NOMO-1 (cell line): ENCODE data around the gene CDC20.
"Not testable (repeated sequence)": the region's sequence is repeated elsewhere in the genome, so short reads cannot be mapped to it uniquely, and the experiment has no call there.

Source experiments
- DNase-seq, 2 experiments: peaks; one replicate each; lab custom pipeline; 2025; ENCODE audit not compliant: unreplicated experiment in 2 of 2; lab: John Stamatoyannopoulos, UW

CDC20 gene

DNA sequence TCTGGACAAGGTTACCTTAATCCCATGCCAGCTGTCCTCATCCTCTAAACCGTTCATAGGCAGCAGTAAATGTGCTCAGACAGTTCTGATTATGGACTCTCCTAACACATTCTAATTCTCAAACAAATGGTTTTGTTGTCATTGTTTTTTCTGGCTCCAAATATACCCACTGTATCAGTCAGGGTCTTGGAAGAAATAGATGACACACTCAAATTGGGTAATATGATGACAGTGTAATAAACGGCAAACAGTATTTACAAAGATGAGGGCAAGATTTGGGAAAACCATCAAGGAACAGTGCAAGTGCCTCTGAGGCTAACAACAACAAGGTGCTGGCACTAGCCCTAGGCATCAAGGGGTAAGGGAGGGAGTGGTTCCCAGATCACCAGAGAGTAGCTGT lies 4.3 kb upstream of the CDC20 start:
- DNase-seq, result no peak

DNA sequence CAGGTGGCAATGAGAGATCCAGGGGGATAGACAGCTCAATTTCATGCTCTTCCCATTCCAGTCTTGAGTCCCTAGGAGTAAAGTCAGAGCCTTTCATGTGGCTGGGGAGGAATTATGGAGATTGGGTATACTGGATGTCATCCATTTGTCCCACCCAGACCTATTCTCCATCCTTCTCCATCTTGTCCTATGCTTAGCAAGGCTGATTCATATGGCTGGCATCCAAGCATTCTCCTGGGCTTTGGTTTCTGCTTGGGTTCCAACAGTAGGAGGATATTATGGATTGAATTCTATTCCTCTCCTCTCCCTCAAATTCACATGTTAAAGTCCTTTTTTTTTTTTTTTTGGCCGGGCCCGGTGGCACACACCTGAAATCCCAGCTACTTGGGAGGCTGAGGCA lies 3.8 kb upstream of the CDC20 start:
- DNase-seq, result no peak

- DNase-seq, result no peak
These were observed 1.5 kb upstream of the CDC20 start for GRCh38 chr1:43357251-43357650.

GRCh38 chr1:43358121-43358745 lies 548 bp upstream of the CDC20 start:
- DNase-seq, result peak; percentile 63 to 65

GRCh38 chr1:43359696-43360095 lies 915 bp downstream of the CDC20 start:
- DNase-seq, result no peak

GRCh38 chr1:43360616-43361015 lies 1.8 kb downstream of the CDC20 start:
- DNase-seq, result no peak

- peak in 1 of 2 experiments; percentile 8 for DNase-seq
These were observed 4.6 kb downstream of the CDC20 start for GRCh38 chr1:43363283-43363934.

- DNase-seq, result no peak
These were observed 5.2 kb downstream of the CDC20 start for GRCh38 chr1:43363935-43364525.

DNA sequence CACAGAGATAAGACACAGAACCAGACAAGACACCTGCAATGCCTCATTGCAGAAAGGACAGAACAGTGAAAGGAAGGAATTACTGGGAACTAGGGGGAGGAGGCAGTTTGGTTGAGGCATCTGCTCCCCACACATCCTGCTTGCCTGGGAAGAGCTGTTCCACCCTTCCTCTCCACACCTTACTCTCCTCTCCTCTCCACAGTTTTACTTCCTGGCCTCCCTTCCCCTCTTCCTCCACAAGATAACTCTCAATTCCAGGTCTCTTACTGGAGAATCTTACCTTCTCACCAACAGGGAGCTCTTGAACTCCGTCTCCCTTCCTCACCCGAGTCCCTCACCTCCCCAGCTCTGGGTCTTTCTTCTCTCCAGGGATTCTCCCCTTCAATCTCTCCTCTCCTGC lies 6.9 kb downstream of the CDC20 start:
- no peak for DNase-seq

DNA sequence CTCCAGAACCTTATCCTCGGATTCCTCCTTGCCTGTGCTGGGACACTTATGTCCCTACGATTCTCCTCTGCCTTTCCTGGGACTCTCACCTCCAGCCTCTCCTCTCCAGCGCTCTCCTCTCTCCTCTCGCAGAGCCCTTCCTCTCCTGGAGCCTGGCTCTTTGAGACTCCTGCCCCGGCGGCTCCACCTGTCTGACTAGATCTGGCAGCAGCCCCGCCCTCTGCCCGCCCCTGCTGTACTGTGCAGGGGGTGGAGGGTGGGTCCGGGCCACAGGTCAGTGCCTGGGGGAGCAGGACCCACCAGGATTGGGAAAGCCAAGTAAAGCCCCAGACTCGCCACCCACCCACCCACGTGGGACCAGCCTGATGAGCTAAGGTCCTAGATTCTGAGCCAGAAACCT lies 7.4 kb downstream of the CDC20 start:
- DNase-seq, result no peak

DNA sequence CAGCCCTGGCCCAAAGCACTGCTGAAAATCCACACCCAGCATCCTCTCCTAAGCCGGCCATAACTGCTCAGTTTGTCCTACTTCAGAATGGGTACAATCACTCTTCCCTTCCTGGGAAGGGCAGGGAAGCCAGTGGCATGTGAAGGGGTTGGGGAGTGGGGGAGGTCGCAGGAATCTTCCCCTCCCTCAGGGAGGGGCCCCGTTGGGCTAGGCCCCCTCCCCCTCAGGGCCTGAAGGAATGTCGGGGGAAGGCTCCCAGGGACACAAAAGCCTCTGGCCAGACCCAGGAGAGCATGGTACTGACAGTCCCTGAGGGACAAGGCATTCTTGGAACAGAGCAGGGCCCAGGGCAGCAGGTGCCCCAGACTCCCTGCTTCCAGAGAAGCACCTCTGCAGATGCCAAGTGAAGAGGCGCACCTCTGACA lies 7.8 kb downstream of the CDC20 start:
- DNase-seq, result no peak

DNA sequence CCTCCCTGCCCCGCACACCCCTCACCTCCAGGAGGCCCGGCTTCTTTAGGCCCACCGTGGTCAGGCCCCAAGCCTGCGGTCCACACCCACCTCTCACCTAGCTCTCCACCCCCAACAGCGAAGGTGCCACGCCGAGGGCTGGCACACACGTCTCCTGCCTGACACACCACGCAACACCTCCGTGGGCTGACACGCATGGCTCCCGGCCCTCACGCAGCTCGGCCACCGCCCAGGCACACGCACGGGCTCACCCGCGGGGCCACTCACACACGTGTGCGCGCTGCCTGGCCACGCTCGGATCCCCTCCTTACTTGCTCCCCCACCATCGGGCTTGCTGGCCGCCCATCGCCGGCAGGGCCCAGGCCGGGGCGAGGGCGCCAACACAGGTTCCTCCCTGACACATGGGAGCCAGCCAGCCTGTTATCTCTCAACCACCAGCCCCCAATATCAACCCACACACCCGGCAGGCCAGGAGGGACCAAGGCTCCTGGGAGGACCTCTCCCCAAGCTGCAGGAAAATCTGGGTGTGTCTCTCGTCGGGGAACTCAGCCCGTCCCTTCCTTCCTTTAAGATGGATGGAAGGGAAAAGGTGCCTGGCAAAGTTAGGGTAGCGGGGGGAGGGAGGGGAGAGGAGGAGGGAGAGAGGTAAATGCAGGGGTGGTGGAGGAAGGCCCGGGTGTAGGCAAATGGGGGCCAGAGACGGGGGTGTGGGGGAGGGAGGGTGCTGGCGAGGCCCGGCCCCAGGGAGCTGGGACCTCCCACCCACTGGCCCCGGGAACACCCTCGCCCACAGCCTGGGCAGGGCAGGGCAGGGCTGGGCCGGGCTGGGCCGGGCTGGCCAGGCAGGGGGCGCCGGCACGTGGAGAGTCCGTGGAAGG lies 8.5 kb downstream of the CDC20 start:
- DNase-seq, result no peak

DNA sequence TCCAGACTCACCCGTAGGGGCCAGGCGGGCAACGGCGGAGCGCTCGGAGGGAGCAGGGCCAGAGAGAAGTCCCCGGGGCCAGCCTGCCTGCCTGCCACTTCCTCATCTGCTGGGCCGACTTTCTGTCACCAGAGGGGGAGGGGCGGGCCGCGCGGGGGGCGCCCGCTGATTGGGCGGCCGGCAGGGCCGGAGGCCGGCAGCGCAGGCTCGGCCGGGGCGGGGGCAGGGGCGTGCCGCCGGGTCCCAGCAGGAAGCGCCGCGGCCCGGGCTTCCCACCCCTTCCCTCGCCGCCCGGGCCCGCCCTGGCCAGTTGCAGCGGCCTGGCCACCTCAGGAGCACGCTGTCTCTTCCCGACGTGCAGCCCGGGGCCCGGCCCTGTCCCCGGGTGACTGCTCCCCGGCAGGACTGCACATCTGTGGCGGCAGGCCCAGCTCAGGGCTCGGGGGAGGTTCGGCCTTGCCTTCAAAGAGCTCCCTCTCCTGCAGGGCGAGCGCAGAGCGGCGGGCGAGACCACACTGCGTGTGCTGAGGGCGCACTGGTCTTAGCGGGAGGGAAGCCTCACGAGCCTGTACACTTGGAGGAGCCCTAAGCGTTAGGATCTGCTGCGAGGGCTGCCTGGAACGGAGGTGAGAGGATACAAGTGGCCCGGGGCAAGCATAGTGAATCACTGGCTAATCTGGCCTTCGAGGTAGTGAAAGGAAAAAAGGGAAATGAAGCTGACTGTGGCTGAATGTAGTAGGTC lies 9.3 kb downstream of the CDC20 start, which contains the start of gene ELOVL1:
Gene ELOVL1, minus strand, starts transcription at position 108 of the 742 bp plus-strand sequence. CDS start 2,402 bp downstream, outside the sequence.
- peak; percentile 91 for DNase-seq

GRCh38 chr1:43368646-43369020 lies 9.9 kb downstream of the CDC20 start:
- no peak for DNase-seq

DNA sequence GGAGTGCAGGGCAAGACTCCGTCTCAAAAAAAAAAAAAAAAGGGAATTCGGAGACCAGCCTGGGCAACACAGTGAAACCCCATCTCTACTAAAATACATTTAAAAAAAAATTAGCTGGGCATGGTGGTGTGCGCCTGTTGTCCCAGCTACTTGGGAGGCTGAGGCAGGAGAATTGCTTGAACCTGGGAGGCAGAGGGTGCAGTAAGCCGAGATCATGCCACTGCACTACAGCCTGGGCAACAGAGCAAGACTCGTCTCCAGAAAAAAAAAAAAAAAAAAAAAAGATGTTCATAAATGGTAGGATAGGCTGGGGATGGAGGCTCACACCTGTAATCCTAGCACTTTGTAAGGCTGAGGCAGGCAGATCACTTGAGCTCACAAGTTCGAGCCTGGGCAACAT lies 11.0 kb downstream of the CDC20 start:
- DNase-seq, result not testable (repeated sequence)

DNA sequence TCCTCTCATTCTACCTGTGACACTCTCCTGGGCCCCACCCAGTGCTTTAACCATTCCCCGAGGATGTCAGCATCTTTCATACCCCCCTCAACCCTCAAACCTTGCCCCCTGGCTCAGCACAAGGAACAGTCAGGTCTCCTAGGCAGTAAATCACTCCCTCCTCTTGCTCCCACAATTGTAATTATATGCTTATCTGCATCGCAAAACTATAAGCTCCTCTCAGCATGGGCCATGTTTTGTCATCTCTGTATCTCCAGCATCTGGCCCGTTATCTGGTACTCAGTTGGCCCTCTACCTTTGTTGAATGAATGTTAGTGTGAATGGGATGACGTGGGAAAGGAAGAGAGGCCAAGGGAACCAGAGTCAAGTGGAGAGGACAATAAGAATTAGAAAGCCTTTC lies 11.8 kb downstream of the CDC20 start:
- DNase-seq, result no peak

DNA sequence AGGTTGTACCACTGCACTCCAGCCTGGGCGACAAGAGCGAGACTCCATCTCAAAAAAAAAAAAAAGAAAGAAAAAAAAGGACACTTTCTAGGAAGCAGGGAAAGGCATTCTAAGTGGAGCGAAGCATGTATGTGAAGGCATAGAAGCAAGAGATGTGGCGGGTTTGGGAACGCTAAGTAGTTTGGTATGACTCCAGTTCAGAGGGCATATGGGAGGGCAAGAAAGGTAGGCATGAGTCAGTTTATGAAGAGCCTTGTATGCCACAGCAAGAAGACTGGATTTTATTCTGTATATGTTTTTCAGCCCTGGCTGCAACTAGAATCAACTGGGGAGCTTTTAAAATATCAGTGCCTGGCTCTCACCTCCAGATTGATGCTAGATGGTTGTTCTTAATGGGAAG lies 13.4 kb downstream of the CDC20 start:
- DNase-seq, result no peak

- no peak for DNase-seq
These were observed 14.5 kb downstream of the CDC20 start for GRCh38 chr1:43373066-43373940.

DNA sequence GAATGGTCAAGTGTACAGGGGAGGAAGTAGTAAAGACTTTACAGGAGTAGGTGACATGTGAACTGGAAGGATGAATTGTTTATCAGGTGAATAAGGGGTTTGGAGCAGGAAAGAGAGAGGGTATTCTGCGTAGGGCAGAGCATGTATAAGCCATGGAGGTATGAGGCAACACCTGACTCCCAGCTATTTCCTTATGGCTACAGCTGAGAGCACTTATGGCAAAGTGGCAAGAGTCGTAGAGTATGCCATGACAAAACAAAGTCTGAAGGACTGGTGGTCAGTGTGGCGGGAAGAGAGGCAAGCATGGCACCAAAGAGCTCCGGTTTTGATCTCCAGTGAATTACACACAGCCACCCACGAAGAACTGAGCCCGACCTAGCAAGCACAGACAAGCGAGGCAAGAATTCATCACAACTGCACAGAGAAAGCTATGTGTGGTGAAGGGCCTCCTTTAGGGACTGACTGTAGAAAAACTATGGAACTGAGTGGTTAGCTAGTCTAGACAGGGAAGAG lies 18.0 kb downstream of the CDC20 start:
- no peak for DNase-seq
